Colonic mucosa (tissue), 4 donors: ENCODE data around the gene STK24. TPM values are rescaled to one million over a fixed set of nuclear protein-coding genes. Genes with fewer than 3 reads are reported as not detected.

Source experiments
- DNase-seq: peaks from one replicate; pipeline ENCODE4 v3.0.0-alpha.2; 2020
- H3K27ac ChIP-seq: fragments of 200-600 bp; one replicate; pipeline ENCODE4 v1.8.0; 2021
- H3K27me3 ChIP-seq: fragments of 200-600 bp; one replicate; pipeline ENCODE4 v1.8.0; 2021
- H3K36me3 ChIP-seq: fragments of 200-600 bp; one replicate; pipeline ENCODE4 v1.8.0; 2021
- H3K4me1 ChIP-seq: fragments of 200-600 bp; one replicate; pipeline ENCODE4 v1.8.0; 2021; ENCODE audit warnings: mild to moderate bottlenecking
- H3K4me3 ChIP-seq: fragments of 200-600 bp; one replicate; pipeline ENCODE4 v1.8.0; 2021
- H3K9ac ChIP-seq, 2 donors: one replicate each; pipeline ENCODE4 v1.7.0; 2013; ENCODE audit warnings: control low read depth in 2 of 2, low read depth in 2 of 2, low read length in 2 of 2
- H3K9me3 ChIP-seq: fragments of 200-600 bp; one replicate; pipeline ENCODE4 v1.8.0; 2021
- intact Hi-C: fragments of 100-400 bp; cut with DNase I; formaldehyde crosslinking; loops from one replicate; pipeline ENCODE4 v1.14.1; 2022
- total RNA-seq, 2 donors: library from RNA; stranded (reverse); fragmentation: NEBNext Ultra II Directional in 1 of 2; extraction: Animal tissue kit (Norgen Biotek cat#: 25700) in 1 of 2; gene quantifications; one replicate each; pipeline ENCODE4 v1.2.1, GENCODE V29; 2021
- TF ChIP-seq, protein P1 (sequence below): fragments of 200-600 bp; IDR thresholded peaks from one replicate; pipeline ENCODE4 v1.8.0; 2022; ENCODE audit warnings: antibody characterized with exemption, mild to moderate bottlenecking
- donor health status: healthy.
- donor health status: DM: no; HTN: no; CAD: no.
- donor health status: DM: no; HTN: no; CAD: no.

Gene STK24
- total RNA-seq, 2 donors from 2014 or later = 160 to 206 TPM

DNA sequence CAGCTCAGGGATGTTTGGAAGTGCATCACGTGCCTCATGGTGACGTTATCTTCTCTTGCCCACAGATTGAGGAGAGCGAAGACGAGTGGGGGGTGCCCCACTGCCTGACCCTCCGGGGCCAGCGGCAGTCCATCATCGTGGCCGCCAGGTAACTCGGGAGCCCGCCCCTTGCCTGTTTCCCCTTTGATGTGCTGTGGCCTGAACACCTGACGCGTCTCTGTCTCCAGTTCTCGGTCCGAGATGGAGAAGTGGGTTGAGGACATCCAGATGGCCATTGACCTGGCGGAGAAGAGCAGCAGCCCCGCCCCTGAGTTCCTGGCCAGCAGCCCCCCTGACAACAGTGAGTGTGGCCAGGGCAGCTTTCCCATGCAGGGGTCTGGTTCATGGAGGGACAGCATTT lies 137.0 kb downstream of the STK24 start:
- no peak for DNase-seq
- intact Hi-C loops = loop anchor here (5.0 to 10.0 kb wide), 2 partner anchors 232 to 585 kb away; no protein-coding TSS in a partner anchor
- Histone ChIP-seq H3K4me3 (no peak overlapping the region), H3K9ac (no peak overlapping the region), H3K27me3 (no peaks in the 10 kb centered on the region), H3K27ac (no peak overlapping the region), H3K36me3 (no peaks in the 10 kb centered on the region), H3K9me3 (no peaks in the 10 kb centered on the region), H3K4me1 (no peaks in the 10 kb centered on the region)
- TF ChIP-seq, protein P1, sequence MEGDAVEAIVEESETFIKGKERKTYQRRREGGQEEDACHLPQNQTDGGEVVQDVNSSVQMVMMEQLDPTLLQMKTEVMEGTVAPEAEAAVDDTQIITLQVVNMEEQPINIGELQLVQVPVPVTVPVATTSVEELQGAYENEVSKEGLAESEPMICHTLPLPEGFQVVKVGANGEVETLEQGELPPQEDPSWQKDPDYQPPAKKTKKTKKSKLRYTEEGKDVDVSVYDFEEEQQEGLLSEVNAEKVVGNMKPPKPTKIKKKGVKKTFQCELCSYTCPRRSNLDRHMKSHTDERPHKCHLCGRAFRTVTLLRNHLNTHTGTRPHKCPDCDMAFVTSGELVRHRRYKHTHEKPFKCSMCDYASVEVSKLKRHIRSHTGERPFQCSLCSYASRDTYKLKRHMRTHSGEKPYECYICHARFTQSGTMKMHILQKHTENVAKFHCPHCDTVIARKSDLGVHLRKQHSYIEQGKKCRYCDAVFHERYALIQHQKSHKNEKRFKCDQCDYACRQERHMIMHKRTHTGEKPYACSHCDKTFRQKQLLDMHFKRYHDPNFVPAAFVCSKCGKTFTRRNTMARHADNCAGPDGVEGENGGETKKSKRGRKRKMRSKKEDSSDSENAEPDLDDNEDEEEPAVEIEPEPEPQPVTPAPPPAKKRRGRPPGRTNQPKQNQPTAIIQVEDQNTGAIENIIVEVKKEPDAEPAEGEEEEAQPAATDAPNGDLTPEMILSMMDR = no peak

DNA sequence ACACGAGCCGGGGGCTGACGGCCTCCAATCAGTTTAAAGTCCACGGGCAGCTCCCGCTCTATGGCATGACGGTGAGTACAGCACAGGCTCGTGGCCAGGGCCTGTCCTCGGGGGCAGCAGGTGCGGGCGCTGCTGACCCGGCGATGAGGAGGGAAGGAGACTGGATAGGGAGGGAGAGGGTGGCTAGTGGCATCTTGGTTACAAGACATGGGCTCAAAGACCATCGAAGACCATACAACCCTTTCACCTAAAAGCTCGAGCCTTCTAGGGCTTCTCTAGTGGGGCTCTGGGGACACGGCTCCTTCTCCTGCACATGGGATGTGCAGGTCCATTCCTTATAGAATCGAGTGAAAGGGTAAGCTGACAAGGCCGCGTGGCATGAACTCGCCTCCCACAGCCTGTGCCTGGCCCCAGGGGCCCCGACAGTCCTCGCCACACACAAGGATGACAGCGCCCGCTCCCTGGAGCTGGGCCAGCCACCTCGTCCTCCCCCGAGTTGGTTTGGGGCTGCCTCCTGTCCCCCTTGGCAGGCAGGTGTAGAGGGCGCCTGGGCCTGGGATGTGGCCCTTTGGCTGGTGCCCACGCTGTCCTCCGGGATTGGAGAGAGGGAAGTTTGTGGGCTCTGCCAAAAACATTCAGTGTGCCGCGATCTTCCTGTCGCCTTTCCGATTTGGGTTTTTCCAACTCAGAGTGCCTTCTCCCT lies 137.6 kb downstream of the STK24 start:
- DNase-seq = no peak
- Histone ChIP-seq H3K27me3 (no peaks in the 10 kb centered on the region), H3K36me3 (no peaks in the 10 kb centered on the region), H3K27ac (no peak overlapping the region), H3K4me1 (no peaks in the 10 kb centered on the region), H3K9me3 (no peaks in the 10 kb centered on the region), H3K4me3 (no peak overlapping the region), H3K9ac (no peak overlapping the region)
- intact Hi-C loops = loop anchor here (10.0 kb wide), 1 partner anchor 584 kb away; no protein-coding TSS in a partner anchor
- TF ChIP-seq, protein P1 = no peak

DNA sequence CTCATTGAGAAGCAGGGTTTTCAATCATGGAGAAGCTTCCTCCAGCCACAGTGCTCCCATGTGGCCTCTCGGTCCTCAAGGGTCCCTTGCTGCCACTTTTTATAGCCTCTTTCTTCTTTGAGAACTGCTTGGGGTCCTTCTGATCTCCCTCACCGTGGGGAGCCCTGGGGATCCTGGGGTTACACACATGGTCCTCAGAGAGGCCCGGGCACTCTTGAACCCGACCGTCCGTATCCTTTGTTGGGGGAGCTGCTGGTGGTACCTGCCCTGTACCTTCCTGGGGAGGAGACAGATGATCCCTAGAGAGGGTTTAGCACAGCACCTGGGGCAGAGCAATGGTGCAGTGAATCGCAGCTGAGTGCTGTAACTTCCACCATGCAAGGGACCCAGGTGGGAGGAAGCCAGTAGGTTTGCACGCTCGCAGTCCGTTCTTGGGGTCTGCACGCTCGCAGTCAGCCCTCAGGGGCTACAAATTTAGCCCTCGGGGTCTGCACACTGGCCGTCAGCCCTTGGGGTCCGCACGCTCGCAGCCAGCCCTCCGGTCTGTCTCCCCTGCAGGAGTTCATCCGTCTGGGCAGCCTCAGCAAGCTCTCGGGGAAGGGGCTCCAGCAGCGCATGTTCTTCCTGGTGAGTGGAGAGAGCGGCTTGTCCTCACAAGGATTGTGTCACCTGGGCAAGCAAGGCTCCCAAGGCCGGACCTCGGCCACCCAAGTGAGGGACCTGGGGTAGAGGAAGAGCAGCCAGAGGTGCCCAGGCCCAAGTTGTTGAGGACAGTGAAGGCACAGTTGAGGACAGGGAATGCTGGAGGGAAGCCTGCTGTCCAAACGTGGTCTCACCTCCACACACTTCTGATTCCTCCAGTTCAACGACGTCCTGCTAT lies 138.4 kb downstream of the STK24 start:
- no peak overlapping the region for H3K4me3 ChIP-seq
- no peaks in the 10 kb centered on the region for H3K27me3 ChIP-seq
- no peaks in the 10 kb centered on the region for H3K4me1 ChIP-seq
- H3K36me3 ChIP-seq = no peaks in the 10 kb centered on the region
- intact Hi-C loops = loop anchor here (10.0 kb wide), 1 partner anchor 584 kb away; no protein-coding TSS in a partner anchor
- no peaks in the 10 kb centered on the region for H3K9me3 ChIP-seq
- no peak for DNase-seq
- TF ChIP-seq, protein P1 = no peak
- no peak overlapping the region for H3K9ac ChIP-seq
- H3K27ac ChIP-seq = no peak overlapping the region

DNA sequence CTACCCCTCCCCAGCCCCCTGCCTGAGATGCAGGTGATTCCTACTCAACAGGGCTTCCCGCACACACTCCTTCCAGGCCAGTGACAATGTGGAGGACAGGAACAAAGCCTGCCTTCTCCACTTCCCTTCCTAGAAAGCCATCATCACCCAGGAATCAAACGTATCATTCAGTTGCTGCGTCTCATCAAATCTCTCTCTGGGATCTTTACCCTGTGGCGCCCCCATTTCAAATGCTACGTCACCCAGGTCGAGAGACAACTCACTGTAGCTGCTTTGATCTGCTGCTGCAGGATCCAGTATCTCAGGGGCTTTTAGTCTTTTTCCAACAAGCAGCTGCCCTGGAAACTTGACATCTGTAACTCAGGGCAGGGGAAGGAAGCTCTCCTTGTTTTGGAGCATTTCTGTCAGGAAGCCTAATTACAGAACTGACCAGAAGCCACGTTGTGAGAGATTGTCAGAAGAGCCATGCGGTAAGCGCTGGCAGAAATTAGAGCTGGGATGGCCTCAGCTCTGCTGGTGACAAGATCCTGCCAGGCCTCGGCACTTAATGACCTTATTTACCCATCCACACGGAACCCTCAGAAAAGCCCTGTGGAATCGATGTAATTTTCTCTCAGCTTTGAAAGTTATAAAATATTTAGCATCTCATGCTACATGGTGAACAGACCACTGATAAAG lies 140.5 kb downstream of the STK24 start:
- Histone ChIP-seq H3K36me3 (no peaks in the 10 kb centered on the region), H3K27me3 (no peaks in the 10 kb centered on the region), H3K4me1 (no peaks in the 10 kb centered on the region), H3K27ac (no peak overlapping the region), H3K4me3 (no peak overlapping the region), H3K9ac (no peak overlapping the region), H3K9me3 (no peaks in the 10 kb centered on the region)
- intact Hi-C loops = loop anchor here (10.0 kb wide), 1 partner anchor 582 kb away; no protein-coding TSS in a partner anchor
- no peak for DNase-seq
- TF ChIP-seq, protein P1 = no peak

DNA sequence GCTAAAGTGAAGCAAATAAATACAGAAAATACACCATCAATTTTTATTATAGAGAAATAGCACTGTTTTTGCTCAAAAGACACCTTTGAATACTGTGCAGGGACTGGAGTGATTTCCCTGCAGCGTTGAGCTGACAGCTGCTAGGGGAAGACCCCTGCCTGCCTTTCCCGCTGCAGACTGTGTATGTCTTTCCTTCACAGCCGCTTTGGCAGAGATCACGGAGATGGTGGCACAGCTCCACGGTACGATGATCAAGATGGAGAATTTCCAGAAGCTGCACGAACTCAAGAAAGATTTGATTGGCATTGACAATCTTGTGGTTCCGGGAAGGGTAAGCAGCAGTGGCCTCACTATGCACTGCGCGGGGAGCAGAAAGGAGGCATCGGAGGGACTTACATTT lies 141.5 kb downstream of the STK24 start:
- DNase-seq = no peak
- intact Hi-C loops = loop anchor here (10.0 kb wide), 1 partner anchor 581 kb away; no protein-coding TSS in a partner anchor
- H3K27ac ChIP-seq = no peak overlapping the region

More for the DNA sequence above, 141.5 kb downstream of the STK24 start:
- TF ChIP-seq, protein P1 = no peak
- Histone ChIP-seq H3K9ac (no peak overlapping the region), H3K27me3 (no peaks in the 10 kb centered on the region), H3K36me3 (no peaks in the 10 kb centered on the region), H3K9me3 (no peaks in the 10 kb centered on the region), H3K4me1 (peaks cover 3% of the 10 kb centered on the region), H3K4me3 (no peak overlapping the region)
